Measurements from ENCODE around the gene FAM20A. TPM values are rescaled to one million over a fixed set of nuclear protein-coding genes. Genes with fewer than 3 reads are reported as not detected.

FAM20A gene
- total and polyA plus RNA-seq, 4 donors, result 14.9 to 72.0 (median 58.6) TPM

- Histone ChIP-seq H3K4me1 (ENCODE audit: control insufficient read depth in 4 of 4, insufficient read depth in 4 of 4, low read length in 3 of 4) (peaks cover 7 to 34% (median 19%) of the 10 kb centered on the region in 4 donors), H3K4me3 (ENCODE audit: low read depth in 1 of 3, low read length in 3 of 3) (no peak overlapping the region), H3K27ac (ENCODE audit: low read depth in 1 of 2, low read length in 2 of 2) (peak overlapping the region; percentile 46 to 69), H3K36me3 (ENCODE audit: control insufficient read depth in 4 of 4, insufficient read depth in 3 of 4, low read depth in 1 of 4, low read length in 3 of 4) (peaks cover 0 to 3% (median 0%) of the 10 kb centered on the region in 4 donors), H3K27me3 (ENCODE audit: control insufficient read depth in 4 of 4, insufficient read depth in 4 of 4, low read length in 3 of 4) (no peaks in the 10 kb centered on the region), H3K9ac (ENCODE audit: low read depth in 1 of 2, low read length in 2 of 2) (no peak overlapping the region), H3K9me3 (ENCODE audit: control insufficient read depth in 4 of 4, low read length in 3 of 4) (peaks cover 0 to 15% (median 2%) of the 10 kb centered on the region in 4 donors)
- no peak for TF ChIP-seq JUND (IDR thresholded peaks at IDR 0.05)
- TF ChIP-seq, protein P1, sequence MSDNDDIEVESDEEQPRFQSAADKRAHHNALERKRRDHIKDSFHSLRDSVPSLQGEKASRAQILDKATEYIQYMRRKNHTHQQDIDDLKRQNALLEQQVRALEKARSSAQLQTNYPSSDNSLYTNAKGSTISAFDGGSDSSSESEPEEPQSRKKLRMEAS (IDR thresholded peaks at IDR 0.05), result no peak
- no peak for TF ChIP-seq HNF4G (IDR thresholded peaks at IDR 0.05)
- no peak for TF ChIP-seq GABPA (IDR thresholded peaks at IDR 0.05 in 1 of 2, conservative IDR thresholded peaks at IDR 0.05 in 1 of 2)
- TF ChIP-seq FOXA2 (IDR thresholded peaks at IDR 0.05), result no peak
- TF ChIP-seq, protein P2, sequence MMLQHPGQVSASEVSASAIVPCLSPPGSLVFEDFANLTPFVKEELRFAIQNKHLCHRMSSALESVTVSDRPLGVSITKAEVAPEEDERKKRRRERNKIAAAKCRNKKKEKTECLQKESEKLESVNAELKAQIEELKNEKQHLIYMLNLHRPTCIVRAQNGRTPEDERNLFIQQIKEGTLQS (IDR thresholded peaks at IDR 0.05), result no peak
- WGBS, result 26% methylated on average over 1 of the region's 1 CpG
- DNase-seq (ENCODE audit: low spot score), result no peak
Observed at GRCh38 chr17:68605914-68606313, 4.7 kb upstream of the FAM20A start.

DNA sequence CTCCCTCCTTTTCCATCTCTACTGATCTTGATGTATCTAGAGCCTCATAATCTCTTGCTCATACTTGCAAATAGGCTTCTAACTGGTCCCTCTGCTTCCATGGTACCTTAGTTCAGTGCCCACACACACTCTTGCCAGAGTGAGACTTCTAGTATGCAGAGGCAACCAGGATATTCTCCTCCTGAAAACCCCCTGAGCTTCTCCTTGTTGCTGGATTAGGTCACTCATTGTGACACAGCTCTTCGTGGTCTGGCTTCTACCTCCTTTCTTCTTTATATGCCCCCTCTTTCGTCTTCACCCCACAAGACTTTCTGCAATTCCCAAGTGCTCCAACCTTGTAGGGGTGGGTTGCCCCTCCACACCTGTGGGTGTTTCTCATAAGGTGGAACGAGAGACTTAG, 2.5 kb upstream of the FAM20A start:
- no peak for TF ChIP-seq HNF4A (conservative IDR thresholded peaks at IDR 0.05)
- TF ChIP-seq SP1 (IDR thresholded peaks at IDR 0.05), result no peak
- TF ChIP-seq, protein P2 (IDR thresholded peaks at IDR 0.05), result no peak
- DNase-seq (ENCODE audit: low spot score), result no peak
- 95% methylated on average over 3 of the region's 3 CpGs for WGBS

DNA sequence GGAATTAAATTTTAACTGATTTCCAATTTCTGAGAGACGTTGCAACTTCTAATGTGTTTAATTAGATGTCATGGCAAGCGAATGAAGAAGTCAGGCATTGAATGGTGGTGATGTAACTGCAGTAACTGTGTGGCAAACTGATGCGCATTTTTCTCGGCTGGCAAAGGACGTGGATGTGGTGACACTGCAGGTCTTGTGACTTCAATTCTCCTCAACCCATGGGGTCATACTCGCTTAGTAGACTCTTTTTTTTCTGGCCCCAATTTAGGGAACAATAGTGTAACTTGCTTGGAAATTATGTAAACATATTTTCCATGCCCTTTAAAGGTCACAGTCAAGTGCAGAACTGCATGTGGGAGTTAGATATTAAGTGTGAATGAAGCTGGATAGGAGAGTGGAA, 1.9 kb upstream of the FAM20A start:
- DNase-seq (ENCODE audit: low spot score), result no peak
- Histone ChIP-seq H3K36me3 (ENCODE audit: control insufficient read depth in 4 of 4, insufficient read depth in 3 of 4, low read depth in 1 of 4, low read length in 3 of 4) (no peaks in the 10 kb centered on the region), H3K9ac (ENCODE audit: low read depth in 1 of 2, low read length in 2 of 2) (no peak overlapping the region), H3K4me3 (ENCODE audit: low read depth in 1 of 3, low read length in 3 of 3) (no peak overlapping the region), H3K27me3 (ENCODE audit: control insufficient read depth in 4 of 4, insufficient read depth in 4 of 4, low read length in 3 of 4) (no peaks in the 10 kb centered on the region), H3K9me3 (ENCODE audit: control insufficient read depth in 4 of 4, low read length in 3 of 4) (no peaks in the 10 kb centered on the region), H3K27ac (ENCODE audit: low read depth in 1 of 2, low read length in 2 of 2) (peak overlapping the region in 1 of 2 donors; percentile 81), H3K4me1 (ENCODE audit: control insufficient read depth in 4 of 4, insufficient read depth in 4 of 4, low read length in 3 of 4) (peaks cover 6 to 34% (median 18%) of the 10 kb centered on the region in 4 donors)
- WGBS, result 72% methylated on average over 6 of the region's 6 CpGs
- TF ChIP-seq, protein P2 (IDR thresholded peaks at IDR 0.05), result peak; percentile 10
- TF ChIP-seq, protein P1 (IDR thresholded peaks at IDR 0.05), result no peak
- TF ChIP-seq GABPA (IDR thresholded peaks at IDR 0.05 in 1 of 2, conservative IDR thresholded peaks at IDR 0.05 in 1 of 2), result no peak
- TF ChIP-seq RXRA (IDR thresholded peaks at IDR 0.05), result peak in 1 of 2 donors; percentile 8

More for the DNA sequence above, 2.5 kb upstream of the FAM20A start:
- H3K9ac ChIP-seq (ENCODE audit: low read depth in 1 of 2, low read length in 2 of 2), result no peak overlapping the region
- no peaks in the 10 kb centered on the region for H3K27me3 ChIP-seq (ENCODE audit: control insufficient read depth in 4 of 4, insufficient read depth in 4 of 4, low read length in 3 of 4)
- H3K27ac ChIP-seq (ENCODE audit: low read depth in 1 of 2, low read length in 2 of 2), result no peak overlapping the region
- peaks cover 5 to 34% (median 18%) of the 10 kb centered on the region in 4 donors for H3K4me1 ChIP-seq (ENCODE audit: control insufficient read depth in 4 of 4, insufficient read depth in 4 of 4, low read length in 3 of 4)
- no peaks in the 10 kb centered on the region for H3K36me3 ChIP-seq (ENCODE audit: control insufficient read depth in 4 of 4, insufficient read depth in 3 of 4, low read depth in 1 of 4, low read length in 3 of 4)
- no peak overlapping the region for H3K4me3 ChIP-seq (ENCODE audit: low read depth in 1 of 3, low read length in 3 of 3)
- peaks cover 0 to 2% (median 0%) of the 10 kb centered on the region in 4 donors for H3K9me3 ChIP-seq (ENCODE audit: control insufficient read depth in 4 of 4, low read length in 3 of 4)

- H3K36me3 ChIP-seq (ENCODE audit: control insufficient read depth in 4 of 4, insufficient read depth in 3 of 4, low read depth in 1 of 4, low read length in 3 of 4), result no peaks in the 10 kb centered on the region
- H3K9ac ChIP-seq (ENCODE audit: low read depth in 1 of 2, low read length in 2 of 2), result no peak overlapping the region
- no peak for DNase-seq (ENCODE audit: low spot score)
- H3K4me3 ChIP-seq (ENCODE audit: low read depth in 1 of 3, low read length in 3 of 3), result no peak overlapping the region
- H3K27ac ChIP-seq (ENCODE audit: low read depth in 1 of 2, low read length in 2 of 2), result peak overlapping the region; percentile 81 to 89
- H3K9me3 ChIP-seq (ENCODE audit: control insufficient read depth in 4 of 4, low read length in 3 of 4), result no peaks in the 10 kb centered on the region
- 72% methylated on average over 5 of the region's 5 CpGs for WGBS
- no peaks in the 10 kb centered on the region for H3K27me3 ChIP-seq (ENCODE audit: control insufficient read depth in 4 of 4, insufficient read depth in 4 of 4, low read length in 3 of 4)
- peaks cover 7 to 35% (median 22%) of the 10 kb centered on the region in 4 donors for H3K4me1 ChIP-seq (ENCODE audit: control insufficient read depth in 4 of 4, insufficient read depth in 4 of 4, low read length in 3 of 4)
- TF ChIP-seq, protein P3, sequence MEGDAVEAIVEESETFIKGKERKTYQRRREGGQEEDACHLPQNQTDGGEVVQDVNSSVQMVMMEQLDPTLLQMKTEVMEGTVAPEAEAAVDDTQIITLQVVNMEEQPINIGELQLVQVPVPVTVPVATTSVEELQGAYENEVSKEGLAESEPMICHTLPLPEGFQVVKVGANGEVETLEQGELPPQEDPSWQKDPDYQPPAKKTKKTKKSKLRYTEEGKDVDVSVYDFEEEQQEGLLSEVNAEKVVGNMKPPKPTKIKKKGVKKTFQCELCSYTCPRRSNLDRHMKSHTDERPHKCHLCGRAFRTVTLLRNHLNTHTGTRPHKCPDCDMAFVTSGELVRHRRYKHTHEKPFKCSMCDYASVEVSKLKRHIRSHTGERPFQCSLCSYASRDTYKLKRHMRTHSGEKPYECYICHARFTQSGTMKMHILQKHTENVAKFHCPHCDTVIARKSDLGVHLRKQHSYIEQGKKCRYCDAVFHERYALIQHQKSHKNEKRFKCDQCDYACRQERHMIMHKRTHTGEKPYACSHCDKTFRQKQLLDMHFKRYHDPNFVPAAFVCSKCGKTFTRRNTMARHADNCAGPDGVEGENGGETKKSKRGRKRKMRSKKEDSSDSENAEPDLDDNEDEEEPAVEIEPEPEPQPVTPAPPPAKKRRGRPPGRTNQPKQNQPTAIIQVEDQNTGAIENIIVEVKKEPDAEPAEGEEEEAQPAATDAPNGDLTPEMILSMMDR (IDR thresholded peaks at IDR 0.05; ENCODE audit: low read depth, low read length, missing input control), result no peak
- no peak for TF ChIP-seq ZBTB33 (IDR thresholded peaks at IDR 0.05)
- TF ChIP-seq FOXA1 (IDR thresholded peaks at IDR 0.05), result no peak
- TF ChIP-seq SP1 (IDR thresholded peaks at IDR 0.05), result no peak
- TF ChIP-seq HNF4G (IDR thresholded peaks at IDR 0.05), result no peak
- no peak for TF ChIP-seq JUND (IDR thresholded peaks at IDR 0.05)
- TF ChIP-seq TAF1 (conservative IDR thresholded peaks at IDR 0.05), result no peak
- no peak for TF ChIP-seq NR2F2 (IDR thresholded peaks at IDR 0.05)
- no peak for TF ChIP-seq YY1 (IDR thresholded peaks at IDR 0.05)
- TF ChIP-seq EGR1 (IDR thresholded peaks at IDR 0.05; ENCODE audit: low read depth in 2 of 2), result no peak
- no peak for TF ChIP-seq RAD21 (IDR thresholded peaks at IDR 0.05)
- no peak for TF ChIP-seq GABPA (IDR thresholded peaks at IDR 0.05 in 1 of 2, conservative IDR thresholded peaks at IDR 0.05 in 1 of 2)
- no peak for TF ChIP-seq FOXA2 (IDR thresholded peaks at IDR 0.05)
- TF ChIP-seq HNF4A (conservative IDR thresholded peaks at IDR 0.05), result no peak
Observed at GRCh38 chr17:68602289-68602688, 1.1 kb upstream of the FAM20A start.
